NCI-H1048 (cell line): ENCODE results near the gene SNCAIP.
"Not testable (repeated sequence)": the region's sequence is repeated elsewhere in the genome, so short reads cannot be mapped to it uniquely, and the experiment has no call there.

ENCODE experiments used
- DNase-seq: peaks from one replicate; lab custom pipeline; 2025; lab: John Stamatoyannopoulos, UW

SNCAIP gene

DNA sequence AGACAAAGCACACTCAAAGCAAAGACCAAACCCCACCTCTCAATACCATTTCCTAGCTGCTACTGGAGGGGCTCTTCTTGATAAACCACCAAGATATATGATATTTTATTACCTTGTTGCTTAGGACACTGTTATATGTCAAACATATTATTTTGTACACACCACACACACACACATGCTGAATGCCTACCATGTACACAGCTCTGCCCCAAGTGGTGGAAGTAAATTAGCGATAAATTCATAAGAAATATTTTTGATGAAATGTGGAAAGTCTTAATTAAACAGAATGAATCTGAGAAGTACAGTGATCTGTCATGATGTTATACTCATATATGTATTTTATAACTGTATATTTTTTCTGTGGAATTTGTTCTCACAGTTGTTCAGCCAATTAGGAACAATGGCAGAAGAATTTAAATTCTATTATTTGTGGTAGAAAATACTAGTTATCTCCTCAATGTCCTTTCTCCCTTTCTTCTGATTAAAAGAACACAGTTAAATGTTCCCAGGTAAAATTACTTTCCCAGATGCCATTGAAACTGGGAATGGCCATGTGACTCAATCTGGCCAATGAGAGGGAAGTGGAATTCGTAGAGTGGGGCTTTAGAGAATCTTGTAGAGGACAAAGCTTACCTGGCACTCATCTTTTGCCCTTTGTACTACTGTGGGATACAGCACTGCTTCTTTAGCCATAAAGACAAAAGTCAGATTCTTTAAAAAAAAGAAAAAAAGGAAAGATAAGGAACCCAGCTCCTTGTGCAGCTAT, 156.5 kb downstream of the SNCAIP start:
- DNase-seq: no peak

GRCh38 chr5:122469384-122469919, 157.4 kb downstream of the SNCAIP start:
- no peak for DNase-seq

DNA sequence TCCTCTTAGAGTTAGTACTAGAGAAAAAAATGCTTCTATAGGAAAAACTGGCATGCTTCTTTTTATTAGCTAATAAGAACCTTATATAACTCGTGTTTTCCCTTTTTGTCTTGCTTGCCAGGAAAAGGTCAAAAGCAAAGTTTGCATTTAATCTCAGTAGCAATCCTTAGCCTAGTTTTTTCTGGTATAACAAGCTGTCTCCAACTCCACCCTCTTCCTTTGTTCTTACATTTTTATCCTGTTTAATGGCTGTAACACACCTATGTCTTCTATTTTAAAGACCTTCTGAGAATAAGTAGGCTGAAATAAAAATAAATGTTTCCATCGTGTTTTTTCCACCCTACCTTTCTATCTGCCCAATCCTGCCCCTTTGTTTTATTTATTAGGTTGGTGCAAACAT, 158.3 kb downstream of the SNCAIP start:
- DNase-seq: no peak

- DNase-seq: no peak
These were observed 159.2 kb downstream of the SNCAIP start for GRCh38 chr5:122471031-122471751.

GRCh38 chr5:122471752-122472061, 159.7 kb downstream of the SNCAIP start:
- DNase-seq: no peak

DNA sequence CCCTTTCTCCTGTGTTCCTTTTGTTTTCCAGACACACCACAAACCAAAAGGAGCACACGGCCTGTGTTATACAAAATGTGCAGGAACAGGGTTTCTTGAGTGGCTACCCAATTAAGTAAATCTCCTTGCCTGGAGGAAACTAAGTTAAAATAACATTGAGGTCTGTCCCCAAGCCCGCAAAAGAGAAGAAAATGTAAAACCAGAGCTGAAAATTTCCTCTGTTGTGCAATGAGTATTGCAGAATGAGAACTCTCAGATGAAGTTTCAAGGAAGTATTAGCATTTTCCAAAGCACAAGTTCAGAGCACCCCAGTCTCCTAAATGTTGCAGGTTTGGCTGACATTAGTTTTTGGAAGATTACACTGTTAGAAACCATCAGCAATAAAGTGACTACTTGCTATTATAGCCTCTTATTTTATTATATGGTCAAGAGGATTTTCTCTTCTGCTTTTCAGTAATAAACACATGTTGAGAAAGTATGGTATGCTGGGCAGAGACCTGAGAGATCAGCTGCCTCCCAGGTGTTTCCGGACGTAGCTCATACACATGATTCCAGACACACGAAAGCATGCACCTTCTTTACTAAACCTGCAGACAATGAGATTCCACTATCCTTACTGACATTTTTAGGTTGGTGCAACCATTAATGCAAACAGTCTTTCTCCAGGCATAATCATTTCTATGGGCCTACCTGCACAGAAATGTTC, 161.3 kb downstream of the SNCAIP start:
- DNase-seq: no peak

GRCh38 chr5:122473941-122474340, 161.9 kb downstream of the SNCAIP start:
- DNase-seq: no peak

GRCh38 chr5:122478741-122479442, 166.9 kb downstream of the SNCAIP start:
- DNase-seq: no peak

- DNase-seq: no peak
These were observed 168.1 kb downstream of the SNCAIP start for GRCh38 chr5:122480146-122480545.

DNA sequence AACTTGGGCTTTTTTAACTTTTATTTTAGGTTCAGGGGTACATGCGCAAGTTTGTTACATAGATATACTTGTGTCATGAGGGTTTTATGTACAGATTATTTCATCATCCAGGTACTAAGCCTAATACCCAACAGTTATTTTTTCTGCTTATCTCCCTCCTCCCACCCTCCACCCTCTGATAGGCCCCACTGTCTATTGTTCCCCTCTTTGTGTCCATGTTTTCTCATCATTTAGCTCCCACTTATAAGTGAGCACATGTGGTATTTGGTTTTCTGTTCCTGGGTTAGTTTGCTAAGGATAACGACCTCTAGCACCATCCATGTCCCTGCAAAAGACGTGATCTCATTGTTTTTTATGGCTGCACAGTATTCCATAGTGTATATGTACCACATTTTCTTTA, 172.1 kb downstream of the SNCAIP start:
- no peak for DNase-seq

- no peak for DNase-seq
These were observed 173.2 kb downstream of the SNCAIP start for GRCh38 chr5:122485226-122485625.

DNA sequence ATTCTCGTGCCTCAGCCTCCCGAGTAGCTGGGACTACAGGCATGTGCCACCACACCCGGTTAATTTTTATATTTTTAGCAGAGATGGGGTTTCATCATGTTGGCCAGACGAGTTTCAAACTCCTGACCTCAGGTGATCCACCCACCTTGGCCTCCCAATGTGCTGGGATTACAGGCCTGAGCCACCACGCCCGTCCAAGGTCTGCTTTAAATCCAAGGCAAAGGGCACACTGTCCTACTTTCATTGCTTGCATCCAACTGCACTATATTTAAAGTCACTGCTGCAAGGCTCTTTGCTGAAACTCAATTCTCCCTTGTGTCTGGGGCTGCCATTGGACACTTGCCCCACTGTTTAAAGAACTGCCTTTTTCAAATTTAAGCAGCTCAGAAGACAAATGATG, 174.6 kb downstream of the SNCAIP start:
- DNase-seq: not testable (repeated sequence)

DNA sequence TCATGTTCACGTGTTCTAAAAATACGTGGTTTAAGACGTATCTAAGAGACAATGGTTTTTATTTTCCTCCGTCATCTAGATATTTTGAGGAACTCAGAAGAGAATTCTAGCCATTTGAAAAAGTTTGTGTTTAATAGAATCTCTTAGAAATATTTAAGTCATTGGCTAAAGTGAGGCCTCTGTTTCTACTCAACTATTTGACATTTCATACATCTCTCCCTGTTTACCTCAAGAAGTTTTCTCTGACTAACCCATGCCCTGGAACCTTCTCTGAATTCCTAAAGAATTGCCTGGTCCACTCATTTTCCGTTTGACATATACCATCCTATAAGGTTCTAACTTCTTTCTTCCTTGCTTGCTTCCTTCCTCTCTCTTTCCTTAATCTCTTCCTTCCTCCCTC, 178.7 kb downstream of the SNCAIP start:
- no peak for DNase-seq

GRCh38 chr5:122492675-122493074, 180.6 kb downstream of the SNCAIP start:
- DNase-seq: no peak

- no peak for DNase-seq
These were observed 181.3 kb downstream of the SNCAIP start for GRCh38 chr5:122493091-122494021.

DNA sequence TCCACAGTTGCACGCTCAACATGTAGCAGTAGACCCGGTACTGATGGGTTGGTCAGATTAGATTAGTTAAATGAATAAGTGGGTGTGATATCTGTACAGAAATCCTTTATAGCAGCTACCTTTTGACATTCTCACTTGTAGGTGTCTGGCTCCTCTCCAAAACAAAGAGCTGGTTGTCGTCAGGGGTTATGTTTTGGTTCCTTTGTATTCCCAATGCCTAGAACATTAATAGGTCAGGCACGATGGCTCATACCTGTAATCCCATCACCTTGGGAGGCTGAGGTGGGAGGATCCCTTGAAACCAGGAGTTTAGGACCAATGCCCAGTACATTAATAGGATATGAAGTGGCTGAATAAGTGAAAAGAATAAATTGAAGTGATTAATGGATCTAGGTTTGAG, 182.1 kb downstream of the SNCAIP start:
- DNase-seq: no peak

GRCh38 chr5:122498163-122498562, 186.1 kb downstream of the SNCAIP start:
- no peak for DNase-seq

DNA sequence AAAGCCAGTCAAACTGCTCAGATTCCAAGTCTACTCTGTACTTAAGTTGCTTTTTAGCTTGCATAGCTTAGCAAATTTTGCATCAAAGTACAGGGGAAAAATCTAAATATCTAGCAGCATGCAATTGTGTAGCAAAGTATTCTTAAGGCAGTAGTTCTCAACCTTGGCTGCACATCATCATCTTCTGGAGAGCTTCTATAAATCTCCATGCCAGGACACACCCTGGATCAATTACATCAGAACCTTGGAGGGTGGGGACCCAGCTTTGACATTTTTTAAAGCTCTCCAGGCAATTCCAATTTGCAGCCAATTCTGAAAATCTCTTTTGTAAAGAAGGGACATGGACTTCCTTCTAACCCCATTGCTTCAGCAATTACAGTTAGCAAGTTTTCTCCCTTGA, 187.5 kb downstream of the SNCAIP start:
- DNase-seq: no peak

DNA sequence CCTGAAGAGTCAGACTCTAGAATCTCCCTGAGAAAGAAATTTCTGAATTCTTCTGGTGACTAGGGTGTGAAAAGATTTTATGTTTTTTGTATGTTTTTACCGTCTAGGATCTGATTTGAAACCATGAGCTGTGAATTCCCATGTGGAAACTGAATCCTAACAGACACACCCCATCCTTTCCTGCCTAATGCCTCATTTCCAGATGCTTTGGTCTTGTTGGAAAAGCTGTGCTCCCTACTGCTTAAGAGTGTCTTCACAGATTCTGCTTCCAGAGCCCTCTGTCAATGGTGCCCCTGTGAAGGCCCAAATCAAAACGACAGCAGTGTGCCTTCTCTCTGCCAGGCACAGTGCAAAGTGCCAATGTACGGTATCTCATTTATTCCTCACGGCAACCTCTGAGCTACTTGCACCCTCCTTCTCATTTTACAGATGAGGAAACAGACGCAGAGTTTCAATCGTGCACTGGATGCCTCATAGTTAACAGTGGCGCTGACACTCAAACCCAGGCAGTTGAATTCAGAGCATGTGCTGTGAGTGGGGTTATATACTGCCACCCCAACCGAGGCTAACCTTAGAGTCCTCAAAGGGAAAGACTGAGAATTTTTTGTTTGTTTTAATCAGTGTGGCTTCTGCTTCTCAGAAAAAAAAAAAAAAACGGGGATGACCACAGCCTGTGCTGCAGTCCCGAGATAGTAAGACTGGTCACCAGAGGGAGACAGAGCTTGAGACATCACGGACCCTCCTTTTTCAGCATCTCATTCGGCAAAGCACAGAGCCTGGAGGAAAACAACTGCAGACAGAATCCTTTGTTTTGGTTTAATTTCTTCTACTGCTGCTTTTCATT, 188.4 kb downstream of the SNCAIP start:
- no peak for DNase-seq

- DNase-seq: no peak
These were observed 189.0 kb downstream of the SNCAIP start for GRCh38 chr5:122501089-122501435.
